Measurements from ENCODE around the gene BACH2. TPM values are rescaled to one million over a fixed set of nuclear protein-coding genes. Genes with fewer than 3 reads are reported as not detected.
"Not testable (repeated sequence)": the region's sequence is repeated elsewhere in the genome, so short reads cannot be mapped to it uniquely, and the experiment has no call there.

The BACH2 gene
- polyA plus RNA-seq, 1 donor (not counting 4 experiments of a cell fraction or from before 2014, with no cell fraction given) = 0.50 TPM

DNA sequence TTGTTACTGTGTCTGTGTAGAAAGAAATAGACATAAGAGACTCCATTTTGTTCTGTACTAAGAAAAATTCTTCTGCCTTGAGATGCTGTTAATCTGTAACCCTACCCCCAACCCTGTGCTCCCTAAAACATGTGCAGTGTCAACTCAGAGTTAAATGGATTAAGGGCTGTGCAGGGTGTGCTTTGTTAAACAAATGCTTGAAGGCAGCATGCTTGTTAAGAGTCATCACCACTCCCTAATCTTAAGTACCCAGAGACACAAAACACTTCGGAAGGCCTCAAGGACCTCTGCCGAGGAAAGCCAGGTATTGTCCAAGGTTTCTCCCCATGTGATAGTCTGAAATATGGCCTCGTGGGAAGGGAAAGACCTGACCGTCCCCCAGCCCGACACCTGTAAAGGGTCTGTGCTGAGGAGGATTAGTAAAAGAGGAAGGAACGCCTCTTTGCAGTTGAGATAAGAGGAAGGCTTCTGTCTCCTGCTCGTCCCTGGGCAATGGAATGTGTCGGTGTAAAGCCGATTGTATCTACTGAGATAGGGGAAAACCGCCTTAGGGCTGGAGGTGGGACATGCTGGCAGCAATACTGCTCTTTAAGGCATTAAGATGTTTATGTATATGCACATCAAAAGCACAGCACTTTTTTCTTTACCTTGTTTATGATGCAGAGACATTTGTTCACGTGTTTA is 405.7 kb downstream of the BACH2 start:
- dilution Hi-C loops (cut with MboI; ENCODE audit: extremely low pct_ligation_motif_present, low sequenced_read_pairs); H3K9ac ChIP-seq (ENCODE audit: control insufficient read depth, extremely low read depth, insufficient read depth, low read length); H3K36me3 ChIP-seq (ENCODE audit: control insufficient read depth in 2 of 2, extremely low read depth in 1 of 2, insufficient read depth in 2 of 2, low read length in 2 of 2); H4K20me1 ChIP-seq (ENCODE audit: control insufficient read depth, extremely low read depth, insufficient read depth, low read length); FAIRE-seq; H3K4me2 ChIP-seq (ENCODE audit: control insufficient read depth, extremely low read depth, insufficient read depth, low read depth, low read length); H3K79me2 ChIP-seq (ENCODE audit: control insufficient read depth, insufficient read depth, low read length); H3K4me1 ChIP-seq (ENCODE audit: control insufficient read depth, extremely low read depth, insufficient read depth, low read length); DNase-seq (ENCODE audit: low read depth, low spot score); H3K4me3 ChIP-seq (ENCODE audit: control insufficient read depth in 2 of 3, extremely low read depth in 1 of 3, insufficient read depth in 2 of 3, low read depth in 1 of 3, low read length in 3 of 3); H3K9me1 ChIP-seq (ENCODE audit: control insufficient read depth, extremely low read depth, insufficient read depth, low read length); H3K27ac ChIP-seq (ENCODE audit: control insufficient read depth, insufficient read depth, low read length); H2AFZ ChIP-seq (ENCODE audit: control insufficient read depth, low read length); H3K9me3 ChIP-seq (ENCODE audit: control insufficient read depth, low read depth, low read length): not testable (repeated sequence)
- H3K27me3 ChIP-seq (ENCODE audit: control insufficient read depth, extremely low read depth, insufficient read depth, low read length) = peaks cover 17% of the 10 kb centered on the region

DNA sequence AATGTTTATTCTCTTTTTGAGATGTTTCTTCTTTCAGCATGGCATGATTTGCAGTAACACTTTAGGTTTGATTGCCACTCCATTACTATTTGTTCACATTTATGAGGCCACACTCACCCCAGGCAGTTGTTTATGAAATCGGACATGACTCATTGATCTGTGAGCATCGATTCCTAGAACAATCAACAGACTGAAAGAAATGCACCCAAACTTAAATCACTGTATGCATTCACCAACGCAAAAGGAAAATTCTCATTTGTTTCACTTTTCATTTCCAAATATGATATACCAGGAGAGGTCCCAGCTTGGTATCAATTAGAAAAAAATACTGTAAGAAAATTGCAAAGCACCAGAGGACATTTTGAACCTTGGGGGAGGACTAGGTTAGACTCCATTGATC is 407.8 kb downstream of the BACH2 start:
- H4K20me1 ChIP-seq (ENCODE audit: control insufficient read depth, extremely low read depth, insufficient read depth, low read length) = no peaks in the 10 kb centered on the region
- no peaks in the 10 kb centered on the region for H3K36me3 ChIP-seq (ENCODE audit: control insufficient read depth in 2 of 2, extremely low read depth in 1 of 2, insufficient read depth in 2 of 2, low read length in 2 of 2)
- H3K4me2 ChIP-seq (ENCODE audit: control insufficient read depth, extremely low read depth, insufficient read depth, low read depth, low read length) = no peak overlapping the region
- no peak overlapping the region for H3K27ac ChIP-seq (ENCODE audit: control insufficient read depth, insufficient read depth, low read length)
- no peaks in the 10 kb centered on the region for H3K79me2 ChIP-seq (ENCODE audit: control insufficient read depth, insufficient read depth, low read length)
- DNase-seq (ENCODE audit: low read depth, low spot score) (no peak), FAIRE-seq (no peak)
- no peak overlapping the region for H3K9ac ChIP-seq (ENCODE audit: control insufficient read depth, extremely low read depth, insufficient read depth, low read length)
- H3K9me1 ChIP-seq (ENCODE audit: control insufficient read depth, extremely low read depth, insufficient read depth, low read length) = no peaks in the 10 kb centered on the region
- H3K9me3 ChIP-seq (ENCODE audit: control insufficient read depth, low read depth, low read length) = no peaks in the 10 kb centered on the region
- H2AFZ ChIP-seq (ENCODE audit: control insufficient read depth, low read length) = no peak overlapping the region
- no peaks in the 10 kb centered on the region for H3K4me1 ChIP-seq (ENCODE audit: control insufficient read depth, extremely low read depth, insufficient read depth, low read length)
- TF ChIP-seq EZH2 (IDR thresholded peaks at IDR 0.05; ENCODE audit: low read length) = no peak
- TF ChIP-seq, protein P1, sequence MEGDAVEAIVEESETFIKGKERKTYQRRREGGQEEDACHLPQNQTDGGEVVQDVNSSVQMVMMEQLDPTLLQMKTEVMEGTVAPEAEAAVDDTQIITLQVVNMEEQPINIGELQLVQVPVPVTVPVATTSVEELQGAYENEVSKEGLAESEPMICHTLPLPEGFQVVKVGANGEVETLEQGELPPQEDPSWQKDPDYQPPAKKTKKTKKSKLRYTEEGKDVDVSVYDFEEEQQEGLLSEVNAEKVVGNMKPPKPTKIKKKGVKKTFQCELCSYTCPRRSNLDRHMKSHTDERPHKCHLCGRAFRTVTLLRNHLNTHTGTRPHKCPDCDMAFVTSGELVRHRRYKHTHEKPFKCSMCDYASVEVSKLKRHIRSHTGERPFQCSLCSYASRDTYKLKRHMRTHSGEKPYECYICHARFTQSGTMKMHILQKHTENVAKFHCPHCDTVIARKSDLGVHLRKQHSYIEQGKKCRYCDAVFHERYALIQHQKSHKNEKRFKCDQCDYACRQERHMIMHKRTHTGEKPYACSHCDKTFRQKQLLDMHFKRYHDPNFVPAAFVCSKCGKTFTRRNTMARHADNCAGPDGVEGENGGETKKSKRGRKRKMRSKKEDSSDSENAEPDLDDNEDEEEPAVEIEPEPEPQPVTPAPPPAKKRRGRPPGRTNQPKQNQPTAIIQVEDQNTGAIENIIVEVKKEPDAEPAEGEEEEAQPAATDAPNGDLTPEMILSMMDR (optimal IDR thresholded peaks at IDR 0.05 in 1 of 3, IDR thresholded peaks at IDR 0.05 in 1 of 3, conservative IDR thresholded peaks at IDR 0.05 in 1 of 3; ENCODE audit: extremely low read depth in 1 of 3, insufficient read depth in 2 of 3, low read length in 3 of 3) = no peak
- no peak overlapping the region for H3K4me3 ChIP-seq (ENCODE audit: control insufficient read depth in 2 of 3, extremely low read depth in 1 of 3, insufficient read depth in 2 of 3, low read depth in 1 of 3, low read length in 3 of 3)
- peaks cover 17% of the 10 kb centered on the region for H3K27me3 ChIP-seq (ENCODE audit: control insufficient read depth, extremely low read depth, insufficient read depth, low read length)
- dilution Hi-C loops (cut with MboI; ENCODE audit: extremely low pct_ligation_motif_present, low sequenced_read_pairs) = no loop called here

DNA sequence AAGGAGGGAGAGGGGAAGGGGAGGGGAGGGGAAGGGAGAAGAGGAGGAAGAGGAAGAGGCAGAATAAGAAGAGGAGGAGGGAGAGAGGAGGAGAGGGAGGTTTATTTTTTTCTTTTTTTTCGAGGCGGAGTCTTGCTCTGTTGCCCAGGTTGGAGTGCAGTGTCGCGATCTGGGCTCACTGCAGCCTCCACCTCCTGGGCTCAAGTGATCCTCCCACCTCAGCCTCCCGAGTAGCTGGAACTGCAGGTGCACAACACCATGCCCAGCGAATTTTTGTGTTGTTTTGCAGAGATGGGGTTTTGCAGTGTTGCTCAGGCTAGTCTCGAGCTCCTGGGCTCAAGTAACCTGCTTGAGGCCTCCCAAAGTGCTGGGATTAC is 408.5 kb downstream of the BACH2 start:
- Histone ChIP-seq H3K27me3 (ENCODE audit: control insufficient read depth, extremely low read depth, insufficient read depth, low read length) (peaks cover 17% of the 10 kb centered on the region), H3K4me1 (ENCODE audit: control insufficient read depth, extremely low read depth, insufficient read depth, low read length) (no peaks in the 10 kb centered on the region), H3K9ac (ENCODE audit: control insufficient read depth, extremely low read depth, insufficient read depth, low read length) (no peak overlapping the region), H3K9me1 (ENCODE audit: control insufficient read depth, extremely low read depth, insufficient read depth, low read length) (no peaks in the 10 kb centered on the region), H3K9me3 (ENCODE audit: control insufficient read depth, low read depth, low read length) (no peaks in the 10 kb centered on the region), H3K4me3 (ENCODE audit: control insufficient read depth in 2 of 3, extremely low read depth in 1 of 3, insufficient read depth in 2 of 3, low read depth in 1 of 3, low read length in 3 of 3) (no peak overlapping the region), H3K79me2 (ENCODE audit: control insufficient read depth, insufficient read depth, low read length) (no peaks in the 10 kb centered on the region), H3K27ac (ENCODE audit: control insufficient read depth, insufficient read depth, low read length) (no peak overlapping the region), H3K36me3 (ENCODE audit: control insufficient read depth in 2 of 2, extremely low read depth in 1 of 2, insufficient read depth in 2 of 2, low read length in 2 of 2) (no peaks in the 10 kb centered on the region), H4K20me1 (ENCODE audit: control insufficient read depth, extremely low read depth, insufficient read depth, low read length) (no peaks in the 10 kb centered on the region), H3K4me2 (ENCODE audit: control insufficient read depth, extremely low read depth, insufficient read depth, low read depth, low read length) (no peak overlapping the region), H2AFZ (ENCODE audit: control insufficient read depth, low read length) (no peak overlapping the region)
- FAIRE-seq = no peak
- dilution Hi-C loops (cut with MboI; ENCODE audit: extremely low pct_ligation_motif_present, low sequenced_read_pairs) = no loop called here
- no peak for DNase-seq (ENCODE audit: low read depth, low spot score)
- TF ChIP-seq EZH2 (IDR thresholded peaks at IDR 0.05; ENCODE audit: low read length) = no peak

All from keratinocyte (primary cell).